Amniotic stem cell (primary cell): ENCODE data around the gene MED28.
"Not testable (repeated sequence)": the region's sequence is repeated elsewhere in the genome, so short reads cannot be mapped to it uniquely, and the experiment has no call there.

Source experiments
- DNase-seq: peaks from one replicate; lab custom pipeline; 2025; lab: John Stamatoyannopoulos, UW

MED28 gene, protein sequence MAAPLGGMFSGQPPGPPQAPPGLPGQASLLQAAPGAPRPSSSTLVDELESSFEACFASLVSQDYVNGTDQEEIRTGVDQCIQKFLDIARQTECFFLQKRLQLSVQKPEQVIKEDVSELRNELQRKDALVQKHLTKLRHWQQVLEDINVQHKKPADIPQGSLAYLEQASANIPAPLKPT

DNA sequence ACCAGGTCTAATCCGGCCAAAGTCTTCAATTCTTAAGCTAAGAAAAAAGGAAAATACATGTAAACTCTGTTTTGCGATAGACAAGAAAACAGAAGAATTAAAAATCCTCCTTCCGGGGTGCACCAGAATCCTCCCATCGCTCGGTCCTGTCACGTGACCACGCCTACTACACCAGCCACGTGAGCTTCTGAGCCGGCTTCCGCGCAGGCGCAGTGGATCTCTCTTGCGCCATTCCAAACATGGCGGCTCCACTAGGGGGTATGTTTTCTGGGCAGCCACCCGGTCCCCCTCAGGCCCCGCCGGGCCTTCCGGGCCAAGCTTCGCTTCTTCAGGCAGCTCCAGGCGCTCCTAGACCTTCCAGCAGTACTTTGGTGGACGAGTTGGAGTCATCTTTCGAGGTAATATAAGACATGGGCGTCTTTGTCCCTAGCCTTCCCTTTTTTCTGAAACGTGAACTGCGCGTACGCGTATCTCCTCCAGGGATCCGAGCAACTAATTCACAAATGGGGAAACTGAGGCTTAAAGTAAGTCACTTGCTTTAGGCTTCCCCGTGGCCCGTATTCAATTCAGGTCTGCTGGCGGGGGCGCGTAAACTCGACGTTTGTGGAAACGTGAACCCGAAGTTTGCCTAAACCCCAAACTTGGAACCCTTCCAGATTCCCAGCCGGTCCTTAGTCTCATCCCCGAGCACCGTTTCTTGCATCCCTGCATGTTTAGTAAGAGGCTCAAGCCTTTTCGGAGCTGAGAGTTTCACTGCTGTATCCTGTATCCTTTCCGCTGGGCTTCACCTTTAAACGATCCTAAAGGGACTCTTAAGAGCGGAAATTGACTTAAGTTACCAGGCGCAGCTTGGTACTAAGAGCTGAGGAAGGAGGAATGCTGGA lies at the start of gene MED28:
Gene MED28 (plus strand): TSS at position 226 of the 884 bp plus-strand sequence. CDS start 14 bp downstream, at position 240.
- peak; percentile 89 for DNase-seq

DNA sequence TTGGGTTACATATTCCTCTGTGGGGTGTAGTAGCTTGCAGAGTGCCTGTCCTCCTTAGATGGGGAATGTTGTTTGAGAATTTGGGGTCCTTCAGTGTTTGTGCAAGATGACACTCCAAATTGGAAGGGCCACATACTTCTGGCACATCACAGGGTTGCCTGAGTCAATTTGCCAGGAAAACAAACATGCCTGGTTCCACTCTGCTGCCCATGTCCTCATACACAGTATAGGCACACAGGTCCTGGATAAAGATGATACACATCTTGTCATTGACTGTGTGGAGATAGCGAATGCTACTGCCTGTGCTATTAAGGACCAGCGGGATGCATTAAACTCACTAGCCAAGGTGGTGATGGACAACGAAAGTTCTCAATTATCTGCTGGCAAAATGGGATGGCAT lies 48.6 kb upstream of the MED28 start:
- no peak for DNase-seq

DNA sequence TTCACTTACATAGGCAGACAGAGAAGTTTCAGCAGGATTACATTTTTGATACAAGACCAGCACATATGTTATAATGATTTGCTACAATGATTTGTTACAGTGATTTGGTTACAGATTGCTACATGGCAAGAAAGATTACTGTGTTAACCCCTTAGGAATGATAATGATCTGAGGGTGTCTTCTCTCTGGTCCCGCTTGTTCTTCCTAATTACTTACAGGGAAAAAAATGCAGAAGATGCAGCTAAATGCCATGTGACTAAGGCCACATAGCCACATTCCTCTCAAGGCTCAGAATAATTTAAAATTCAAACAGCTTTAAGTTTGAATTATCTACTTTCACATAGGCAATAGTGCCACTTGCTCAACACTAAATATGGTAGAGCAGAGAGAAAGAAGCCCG lies 47.2 kb upstream of the MED28 start:
- no peak for DNase-seq

DNA sequence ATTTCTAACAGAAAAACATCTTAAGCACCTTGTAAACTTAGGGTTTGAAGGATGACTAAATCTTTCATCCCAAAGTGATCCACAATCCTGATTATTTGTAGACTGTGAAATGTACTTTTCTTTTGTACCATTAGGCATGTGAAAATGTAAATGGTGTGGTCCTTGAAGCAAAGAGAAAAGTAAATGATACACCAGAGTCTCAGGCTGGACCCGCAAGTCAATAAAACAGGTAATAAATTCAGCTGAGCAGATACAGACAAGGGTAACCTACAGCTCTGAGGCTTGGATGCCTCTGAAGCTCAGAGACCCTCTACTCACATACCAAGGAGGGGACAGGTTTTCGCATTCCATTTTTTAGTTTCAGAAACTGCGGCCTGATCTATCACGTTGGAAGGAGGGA lies 40.2 kb upstream of the MED28 start:
- DNase-seq: no peak

DNA sequence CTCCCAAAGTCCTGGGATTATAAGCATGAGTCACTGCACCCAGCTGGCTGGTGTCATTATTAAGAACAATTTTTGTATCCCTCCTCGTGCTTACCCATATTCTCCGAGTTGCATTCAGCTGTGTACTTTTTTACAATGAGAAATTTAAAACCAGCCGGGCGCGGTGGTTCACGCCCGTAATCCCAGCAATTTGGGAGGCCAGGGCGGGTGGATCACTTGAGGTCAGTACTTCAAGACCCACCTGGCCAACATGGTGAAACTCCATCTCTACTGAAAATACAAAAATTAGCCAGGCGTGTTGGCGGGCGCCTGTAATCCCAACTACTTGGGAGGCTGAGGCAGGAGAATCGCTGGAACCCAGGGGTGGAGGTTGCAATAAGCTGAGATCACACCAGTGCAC lies 39.3 kb upstream of the MED28 start:
- not testable (repeated sequence) for DNase-seq

DNA sequence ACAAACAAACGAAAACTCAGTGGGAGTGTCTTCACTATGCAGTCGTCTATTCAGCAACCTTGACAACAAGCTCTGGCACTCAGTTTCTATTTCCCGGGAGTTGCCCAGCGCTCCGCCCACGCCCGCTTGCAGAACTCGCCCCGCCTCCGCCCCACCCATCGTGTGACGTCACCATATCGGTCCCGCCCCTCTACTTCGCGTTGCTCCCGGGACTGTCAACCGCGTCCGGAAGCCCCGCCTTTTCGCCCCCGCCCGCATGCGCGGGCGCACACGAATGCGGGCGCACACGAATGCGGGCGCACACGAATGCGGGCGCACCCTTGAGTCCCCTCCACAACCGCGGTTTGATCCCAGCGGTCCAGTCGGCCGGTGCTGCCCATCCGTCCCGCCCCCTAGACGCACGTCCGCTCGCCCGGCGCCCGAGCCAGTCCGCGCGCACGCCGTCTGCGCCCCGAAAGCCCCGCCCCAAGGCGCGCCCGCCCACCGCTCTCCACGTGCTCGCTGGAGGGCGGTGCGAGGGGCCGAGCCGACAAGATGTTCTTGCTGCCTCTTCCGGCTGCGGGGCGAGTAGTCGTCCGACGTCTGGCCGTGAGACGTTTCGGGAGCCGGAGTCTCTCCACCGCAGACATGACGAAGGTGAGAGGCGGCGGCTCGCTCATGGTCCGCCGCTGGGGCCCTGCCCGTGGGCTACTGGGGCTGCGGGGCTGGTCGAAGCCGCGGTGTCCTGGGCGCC lies 37.3 kb upstream of the MED28 start, which contains the start of gene LAP3:
Gene LAP3 (plus strand): TSS at position 267 of the 733 bp plus-strand sequence. CDS start 268 bp downstream, at position 535.
- peak; percentile 93 for DNase-seq

DNA sequence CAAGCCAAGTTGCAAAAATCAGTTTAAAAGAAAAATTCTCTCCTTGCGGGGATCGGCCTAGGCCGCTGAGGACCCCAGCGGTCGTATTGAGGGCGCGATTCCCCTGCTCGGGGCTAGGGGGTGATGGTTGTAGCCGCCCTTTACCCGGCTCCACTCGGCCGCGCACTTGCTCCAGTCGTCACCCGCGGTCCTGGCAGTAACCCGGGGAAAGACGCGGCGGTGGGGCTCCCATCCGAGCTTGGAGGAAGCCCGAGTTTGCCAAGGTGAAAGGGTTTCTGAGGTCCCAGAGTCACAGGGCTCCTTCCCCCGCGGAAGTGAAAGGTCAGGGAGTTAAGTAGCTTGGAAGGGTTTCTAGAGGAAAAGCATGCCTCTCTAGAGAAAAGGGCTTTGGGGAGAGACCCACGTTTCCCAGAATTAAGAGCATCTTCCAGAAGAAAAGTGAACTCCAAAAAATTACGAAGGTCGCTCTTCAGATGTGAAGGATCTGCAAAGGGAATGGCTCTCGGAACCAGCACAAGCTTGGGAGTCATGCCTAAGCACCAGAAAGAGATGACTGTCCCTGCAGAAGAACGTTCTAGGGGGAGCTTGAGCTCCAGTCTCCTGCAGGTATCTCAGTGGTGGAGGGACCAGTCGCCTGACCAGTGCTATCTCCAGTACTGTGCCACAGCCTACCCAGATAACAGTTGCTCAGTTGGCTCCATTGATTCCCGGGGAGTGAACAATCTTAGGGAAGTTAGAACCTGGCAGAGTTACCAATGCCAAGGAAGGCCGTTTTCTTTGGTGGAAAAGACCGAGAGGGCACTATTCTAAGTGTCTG lies 36.6 kb upstream of the MED28 start:
- no peak for DNase-seq

DNA sequence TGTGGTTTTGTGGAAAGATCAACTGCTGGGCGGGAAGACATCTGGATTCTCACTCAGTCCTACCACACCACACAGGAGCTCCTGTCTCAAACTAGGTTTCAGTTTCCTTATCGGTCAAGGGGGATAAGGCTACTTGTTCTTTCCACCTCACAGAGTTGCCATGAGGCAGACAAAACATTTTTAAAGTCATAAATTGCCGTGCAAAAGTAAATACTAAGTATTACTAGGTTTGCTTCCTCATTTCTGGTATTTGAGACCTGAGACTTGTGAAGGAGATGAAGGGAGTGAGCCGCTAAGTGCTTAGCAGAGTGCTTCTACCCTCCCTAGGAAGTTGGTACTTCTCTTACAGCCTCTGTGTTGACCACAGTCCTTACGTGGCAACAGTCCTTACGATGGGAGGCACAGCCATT lies 36.0 kb upstream of the MED28 start:
- DNase-seq: no peak

DNA sequence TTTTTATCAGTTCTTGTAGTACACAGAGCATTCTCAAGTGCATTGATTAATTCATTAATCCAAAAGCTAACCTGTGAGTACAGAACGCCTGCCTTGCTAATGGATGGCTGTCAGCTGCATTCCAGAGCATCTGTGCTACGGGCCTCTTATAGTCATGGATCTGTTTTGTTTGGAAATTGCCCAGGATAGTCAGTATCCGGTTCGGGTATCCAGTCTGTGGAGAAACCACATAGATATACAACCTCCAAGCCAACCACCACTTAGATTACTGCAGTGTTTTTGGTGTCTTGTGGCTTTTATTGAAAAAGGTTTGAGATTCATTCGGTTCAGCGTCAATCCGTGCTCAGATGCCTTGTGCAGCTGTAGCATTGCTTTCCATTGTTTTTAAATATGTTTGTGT lies 33.5 kb upstream of the MED28 start:
- DNase-seq: no peak

DNA sequence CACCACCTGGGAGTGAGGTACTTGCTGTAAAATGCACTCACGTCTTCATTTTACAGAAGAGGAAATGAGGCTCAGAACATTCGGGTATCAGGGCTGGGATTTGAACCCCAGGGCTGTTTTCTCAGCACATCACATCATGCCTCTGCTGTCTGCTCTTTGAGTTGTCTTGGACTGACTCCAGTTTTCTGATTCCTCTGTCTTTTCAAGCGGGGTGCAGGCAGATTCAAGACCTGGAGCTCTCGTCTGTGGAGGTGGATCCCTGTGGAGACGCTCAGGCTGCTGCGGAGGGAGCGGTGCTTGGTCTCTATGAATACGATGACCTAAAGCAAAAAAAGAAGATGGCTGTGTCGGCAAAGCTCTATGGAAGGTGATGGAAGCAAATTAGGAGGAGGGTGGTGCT lies 31.2 kb upstream of the MED28 start:
- DNase-seq: no peak

DNA sequence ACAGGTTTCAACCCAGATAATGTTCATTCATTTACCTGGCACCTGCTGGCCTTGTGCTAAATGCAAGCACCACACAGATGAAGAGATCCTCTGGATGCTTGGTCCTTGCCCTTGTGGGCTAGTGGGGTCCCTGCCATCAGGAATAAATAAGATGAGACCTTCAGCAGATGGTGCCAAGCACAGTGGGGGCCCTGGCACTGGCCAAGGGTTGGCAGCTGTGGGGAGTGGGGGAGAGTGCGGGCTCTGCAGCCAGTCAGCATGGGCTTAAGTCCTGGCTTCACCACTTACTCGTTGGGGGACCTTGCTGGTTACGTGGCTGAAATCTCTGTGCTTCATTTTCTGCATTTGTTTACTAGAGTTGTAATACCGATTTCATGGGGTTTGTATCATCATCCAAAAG lies 30.5 kb upstream of the MED28 start:
- no peak for DNase-seq

DNA sequence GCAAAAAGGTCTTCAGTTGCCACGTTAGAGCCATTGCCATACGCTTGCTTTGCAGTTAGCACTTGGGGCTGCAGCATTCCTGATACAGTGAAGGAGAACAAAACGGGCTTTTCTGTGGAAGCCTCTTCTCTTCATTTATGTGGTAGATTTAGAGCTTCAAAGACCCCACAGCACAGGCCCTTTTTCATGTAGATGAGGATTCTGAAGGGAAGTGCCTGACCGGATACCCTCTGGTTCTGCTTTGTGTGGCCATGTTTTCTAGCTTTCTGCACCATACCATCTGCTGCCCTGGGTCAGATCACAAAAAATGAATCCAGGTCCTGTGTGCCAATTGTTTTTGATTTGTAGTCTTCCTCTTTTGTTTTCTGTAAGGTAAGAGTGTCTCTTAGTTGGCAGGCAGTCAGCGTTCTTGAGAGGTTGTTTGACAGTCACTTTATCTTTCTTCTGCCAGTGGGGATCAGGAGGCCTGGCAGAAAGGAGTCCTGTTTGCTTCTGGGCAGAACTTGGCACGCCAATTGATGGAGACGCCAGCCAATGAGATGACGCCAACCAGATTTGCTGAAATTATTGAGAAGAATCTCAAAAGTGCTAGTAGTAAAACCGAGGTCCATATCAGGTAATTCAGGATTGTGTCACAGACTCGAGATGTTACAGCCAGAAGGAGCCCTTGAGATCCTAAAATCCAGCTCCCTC lies 29.8 kb upstream of the MED28 start:
- no peak for DNase-seq

DNA sequence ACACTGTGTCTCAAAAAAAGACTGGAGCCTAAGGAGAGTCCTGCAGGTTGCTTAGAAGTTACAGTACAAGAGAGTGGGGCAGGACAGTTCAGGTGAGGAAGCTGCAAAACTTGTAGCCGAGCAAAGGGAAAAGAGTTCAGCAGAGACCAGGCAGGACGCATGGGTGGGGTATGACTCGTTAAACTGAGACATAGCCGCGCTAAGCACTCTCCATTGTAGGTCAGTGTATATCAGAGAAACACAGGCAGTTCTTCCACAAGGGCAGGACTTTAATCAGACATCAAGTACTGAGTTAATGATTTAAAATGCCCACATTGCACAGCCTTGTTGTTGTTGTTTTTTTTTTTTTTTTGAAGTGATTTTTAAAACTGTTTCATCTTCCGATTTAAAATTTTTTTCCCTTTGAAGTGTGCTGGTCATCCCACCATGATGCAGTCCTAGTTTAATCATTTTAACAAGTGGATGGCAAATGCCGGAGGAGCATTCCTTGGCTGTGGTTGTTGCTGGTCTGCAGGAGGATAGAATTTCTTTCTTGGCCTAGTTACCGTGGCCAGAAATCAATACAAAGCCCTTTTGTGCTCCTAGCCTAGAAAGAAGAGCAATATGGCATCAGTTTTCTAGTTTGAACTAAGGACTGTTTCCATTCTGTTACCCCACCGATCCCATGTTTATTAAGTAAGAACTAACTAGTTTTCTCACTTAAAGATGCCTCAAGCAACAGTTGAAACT lies 27.2 kb upstream of the MED28 start:
- no peak for DNase-seq

DNA sequence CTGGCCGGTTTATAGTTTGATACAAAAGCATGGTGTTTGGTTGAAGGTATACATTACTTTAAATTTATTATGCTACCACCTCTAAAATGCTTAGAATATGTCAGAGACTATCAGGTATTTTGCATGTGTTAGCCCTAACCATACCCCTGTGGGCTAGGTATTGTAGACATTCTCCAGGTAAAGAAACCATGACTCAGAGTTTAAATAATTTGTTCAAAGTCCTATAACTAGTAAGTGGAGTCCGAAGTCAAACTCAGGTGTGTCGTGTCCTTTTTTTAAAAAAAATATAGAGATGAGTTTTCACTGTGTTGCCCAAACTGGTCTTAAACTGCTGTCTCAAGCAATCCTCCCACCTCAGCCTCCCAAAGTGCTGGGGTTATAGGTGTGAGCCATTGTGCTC lies 25.1 kb upstream of the MED28 start:
- DNase-seq: no peak

DNA sequence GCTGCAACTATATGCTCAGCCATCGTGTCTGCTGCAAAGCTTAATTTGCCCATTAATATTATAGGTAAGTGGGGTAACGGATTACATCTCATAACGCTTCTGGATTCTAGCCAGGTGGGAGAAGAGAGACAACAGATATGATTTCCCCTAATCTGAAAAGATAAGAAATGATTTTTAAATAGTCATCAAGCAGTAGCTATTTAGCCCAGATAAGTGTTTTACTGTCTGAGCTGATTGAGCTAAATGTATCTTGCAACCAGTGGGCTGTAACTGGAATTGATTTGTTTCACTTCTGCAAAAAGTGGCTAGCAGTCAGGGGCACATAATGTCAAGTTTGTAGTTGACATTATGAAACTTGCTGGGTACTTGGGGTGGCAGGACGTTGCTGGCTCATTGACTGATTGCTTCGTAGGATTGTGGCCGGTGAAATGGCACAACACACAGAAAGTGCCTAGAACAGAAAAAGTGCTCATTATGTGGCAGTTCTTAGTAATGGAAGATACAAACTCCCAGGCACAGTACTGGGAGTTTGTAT lies 18.9 kb upstream of the MED28 start:
- DNase-seq: no peak

DNA sequence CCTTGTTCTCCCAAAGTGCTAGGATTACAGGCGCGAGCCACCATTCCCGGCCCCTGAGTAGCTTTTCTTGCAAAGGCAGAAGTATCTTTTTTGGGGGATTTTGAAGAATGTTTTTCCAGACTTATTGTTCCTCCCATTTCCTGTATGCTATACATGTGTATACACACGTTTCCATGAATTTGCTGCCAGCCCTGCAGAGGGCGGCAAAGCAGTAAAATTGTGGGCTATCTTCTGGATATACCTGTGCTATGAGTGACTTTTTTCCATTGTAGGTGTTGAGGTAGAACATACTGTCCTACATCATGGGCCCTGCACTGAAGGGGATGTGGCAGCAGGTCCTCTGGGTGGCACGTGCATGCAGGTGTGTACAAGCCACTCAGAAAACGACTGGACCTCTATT lies 16.9 kb upstream of the MED28 start:
- no peak for DNase-seq

DNA sequence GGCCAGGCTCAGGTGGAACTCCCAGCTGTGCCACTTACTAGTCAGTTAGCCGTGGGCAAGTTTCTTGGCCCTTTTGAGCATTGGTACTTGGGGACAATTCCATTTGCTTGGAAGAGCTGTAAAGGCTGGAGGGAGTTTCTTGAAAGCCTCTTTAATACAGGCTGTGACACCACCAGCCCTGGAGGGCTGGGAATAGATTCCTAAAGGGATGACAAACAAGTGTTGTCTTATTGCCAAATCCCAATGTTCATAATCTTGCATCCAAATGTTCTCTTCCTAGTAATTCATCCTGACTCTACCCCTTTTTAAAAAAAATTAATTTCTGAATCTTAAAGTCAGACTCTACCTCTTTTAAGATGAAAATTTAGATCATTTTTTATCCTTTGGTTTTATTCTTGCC lies 14.6 kb upstream of the MED28 start:
- DNase-seq: no peak

DNA sequence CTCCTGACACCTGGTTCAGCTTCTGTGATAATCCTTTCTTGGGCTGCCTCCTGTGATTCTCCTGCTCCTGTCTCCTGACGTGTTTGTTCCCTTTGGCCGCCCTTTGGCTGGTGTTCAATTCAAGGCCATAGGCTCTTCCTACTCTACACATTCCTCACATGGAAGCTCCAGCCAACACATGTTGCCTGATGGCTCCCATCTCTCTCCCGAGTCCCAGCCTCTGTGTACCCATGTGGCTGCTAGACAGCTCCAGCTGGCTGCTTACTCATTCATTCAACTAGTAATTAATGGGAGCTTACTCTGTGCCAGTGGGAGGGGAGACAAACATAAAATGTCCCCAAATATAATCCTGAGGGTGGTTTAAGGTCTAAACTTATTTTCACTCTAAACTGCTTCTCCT lies 9.2 kb upstream of the MED28 start:
- DNase-seq: no peak

DNA sequence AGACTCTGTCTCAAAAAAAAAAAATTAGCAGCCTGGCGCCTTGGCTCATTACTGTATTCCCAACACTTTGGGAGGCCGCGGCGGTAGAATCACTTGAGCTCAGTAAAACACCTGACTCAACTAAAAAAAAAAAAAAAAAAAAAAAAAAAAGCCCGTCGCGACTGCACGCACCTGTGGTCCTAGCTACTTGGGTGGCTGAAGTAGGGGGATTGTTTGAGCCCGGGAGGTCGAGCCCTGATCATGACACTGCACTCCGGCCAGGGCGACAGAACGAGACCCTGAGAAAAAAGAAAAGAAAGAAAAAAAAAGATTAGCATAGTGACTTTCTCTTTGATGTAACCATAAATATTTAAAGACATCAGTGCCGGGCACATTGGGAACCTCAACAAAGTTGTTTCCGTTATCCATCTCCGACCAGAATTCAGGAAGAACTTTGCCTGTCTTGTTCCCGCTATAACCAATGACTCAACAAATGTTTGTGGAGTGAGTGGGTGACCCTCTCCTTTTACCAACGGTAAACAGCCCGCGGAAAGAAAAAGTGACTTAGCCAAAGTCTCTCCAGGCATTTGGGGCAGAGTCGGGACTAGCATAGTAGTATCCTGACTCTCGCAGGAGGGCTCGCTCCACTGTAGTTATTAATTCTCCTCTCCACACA lies 553 bp upstream of the MED28 start:
- peak; percentile 75 for DNase-seq

DNA sequence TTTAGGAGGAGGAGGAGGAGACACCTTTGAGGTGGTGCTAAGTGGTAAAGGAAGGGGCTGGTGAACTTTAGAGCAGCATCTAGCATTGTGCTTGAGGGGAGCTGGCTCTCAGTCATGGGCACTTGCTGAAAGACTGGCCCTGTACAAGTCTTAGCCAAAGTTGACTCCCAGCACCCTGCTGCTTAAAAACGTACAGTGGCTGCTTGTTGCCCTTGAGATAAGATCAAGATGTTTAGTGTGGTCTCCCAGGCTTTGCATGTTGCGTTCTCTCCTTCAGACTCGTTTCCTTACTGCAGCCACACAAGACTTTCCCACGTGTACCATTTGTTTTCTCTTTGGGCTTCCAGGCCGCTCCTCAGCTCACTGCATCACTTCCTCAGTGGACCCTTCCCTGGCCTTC lies 1.8 kb downstream of the MED28 start:
- DNase-seq: no peak
